Activated CD4-positive, CD25-positive, alpha-beta regulatory T cell treated with anti-CD3 and anti-CD28 coated beads, Interleukin-2, amount 50 U/mL, for 24 hours (primary cell): ENCODE measurements around the gene ALOXE3.

Experiments
- ATAC-seq, 2 donors: fragments of 150-1000 bp; cut with Tn5 transposase; one replicate each; pipeline ENCODE4 v1.10.0; 2021; ENCODE audit warnings: mild to moderate bottlenecking in 1 of 2, moderate library complexity in 1 of 2

The ALOXE3 gene

GRCh38 chr17:8141741-8142140 is 23.4 kb upstream of the ALOXE3 start:
- ATAC-seq: no peak

GRCh38 chr17:8141045-8141444 is 22.7 kb upstream of the ALOXE3 start:
- no peak for ATAC-seq

GRCh38 chr17:8140065-8141029 is 22.0 kb upstream of the ALOXE3 start:
- ATAC-seq: no peak

GRCh38 chr17:8138672-8139371 is 20.5 kb upstream of the ALOXE3 start:
- peak; percentile 94 to 95 for ATAC-seq

GRCh38 chr17:8138374-8138671 is 20.0 kb upstream of the ALOXE3 start:
- no peak for ATAC-seq

- ATAC-seq: no peak
These were observed 19.5 kb upstream of the ALOXE3 start for GRCh38 chr17:8137645-8138373.

- no peak for ATAC-seq
These were observed 15.6 kb upstream of the ALOXE3 start for GRCh38 chr17:8133941-8134340.

- ATAC-seq: no peak
These were observed 15.1 kb upstream of the ALOXE3 start for GRCh38 chr17:8133399-8133798.

- ATAC-seq: peak; percentile 41 to 60
These were observed 13.6 kb upstream of the ALOXE3 start for GRCh38 chr17:8131844-8132441.

GRCh38 chr17:8128125-8128784 is 9.9 kb upstream of the ALOXE3 start:
- no peak for ATAC-seq

- peak; percentile 29 to 37 for ATAC-seq
These were observed 8.3 kb upstream of the ALOXE3 start for GRCh38 chr17:8126491-8127066.

- ATAC-seq: peak; percentile 2 to 13
These were observed 7.7 kb upstream of the ALOXE3 start for GRCh38 chr17:8125947-8126490.

GRCh38 chr17:8125154-8125946 is 7.0 kb upstream of the ALOXE3 start:
- ATAC-seq: peak; percentile 26 to 36

- no peak for ATAC-seq
These were observed 6.2 kb upstream of the ALOXE3 start for GRCh38 chr17:8124350-8125153.

GRCh38 chr17:8123695-8124349 is 5.5 kb upstream of the ALOXE3 start, which contains the start of gene HES7:
HES7 (minus strand) TSS chr17:8124106; CDS start chr17:8124084, 22 bp downstream.
- no peak for ATAC-seq

- ATAC-seq: peak; percentile 6 to 7
These were observed 4.8 kb upstream of the ALOXE3 start for GRCh38 chr17:8122924-8123694.

GRCh38 chr17:8122422-8122923 is 4.2 kb upstream of the ALOXE3 start:
- no peak for ATAC-seq
